Karpas-422 (cell line): ENCODE results near the gene PRKN. TPM values are rescaled to one million over a fixed set of nuclear protein-coding genes. Genes with fewer than 3 reads are reported as not detected.

Source experiments
- DNase-seq: peaks from one replicate; pipeline ENCODE4 v3.0.0-alpha.2; 2015
- H2AFZ ChIP-seq: fragments of 200-600 bp; sonication (generic); 2 replicates; pipeline ENCODE4 v1.6.1; 2014; ENCODE audit warnings: antibody characterized with exemption, low read length, mixed read lengths
- H3K27ac ChIP-seq: fragments of 200-600 bp; sonication (generic); 2 replicates; pipeline ENCODE4 v1.5.1; 2014; ENCODE audit warnings: mild to moderate bottlenecking, low read length, moderate library complexity
- H3K27me3 ChIP-seq: fragments of 200-600 bp; sonication (generic); 2 replicates; pipeline ENCODE4 v1.6.1; 2014; ENCODE audit warnings: low read length, mixed read lengths
- H3K36me3 ChIP-seq: fragments of 200-600 bp; sonication (generic); 2 replicates; pipeline ENCODE4 v1.6.1; 2014; ENCODE audit warnings: low read length, mixed read lengths; ENCODE audit not compliant: insufficient read depth
- H3K4me1 ChIP-seq: fragments of 200-600 bp; sonication (generic); 2 replicates; pipeline ENCODE4 v1.6.1; 2014; ENCODE audit warnings: mild to moderate bottlenecking, low read length, mixed read lengths
- H3K4me2 ChIP-seq: fragments of 200-600 bp; sonication (generic); 2 replicates; pipeline ENCODE4 v1.6.1; 2014; ENCODE audit warnings: low read length, low read depth, mild to moderate bottlenecking; ENCODE audit not compliant: poor library complexity, severe bottlenecking
- H3K4me3 ChIP-seq: fragments of 200-600 bp; sonication (generic); 2 replicates; pipeline ENCODE4 v1.5.1; 2014; ENCODE audit warnings: mild to moderate bottlenecking, antibody characterized with exemption, low read length, mixed read lengths
- H3K79me2 ChIP-seq: fragments of 200-600 bp; sonication (generic); 2 replicates; pipeline ENCODE4 v1.6.1; 2014; ENCODE audit warnings: mild to moderate bottlenecking, low read length, mixed read lengths
- H3K9ac ChIP-seq: fragments of 200-600 bp; sonication (generic); 2 replicates; pipeline ENCODE4 v1.6.0; 2014; ENCODE audit warnings: low read length
- H3K9me2 ChIP-seq: fragments of 200-600 bp; sonication (generic), shearing (Covaris generic); replicated peaks from 2 replicates; pipeline ENCODE4 v1.6.0; 2014; ENCODE audit warnings: mild to moderate bottlenecking, low read length, moderate library complexity; ENCODE audit not compliant: insufficient read depth
- H3K9me3 ChIP-seq: fragments of 300-700, 200-600 bp; sonication (generic); 2 replicates; pipeline ENCODE4 v1.6.1; 2014; ENCODE audit warnings: low read length, mixed read lengths
- H4K20me1 ChIP-seq: fragments of 200-600 bp; sonication (generic); 2 replicates; pipeline ENCODE4 v1.6.1; 2014; ENCODE audit warnings: mild to moderate bottlenecking, antibody characterized with exemption, low read length, low read depth; ENCODE audit not compliant: insufficient read depth
- total RNA-seq: library from RNA; depleted of rRNA; stranded (reverse); fragments of >200 nt; shearing (Covaris generic); gene quantifications from 2 replicates; pipeline ENCODE4 v1.2.3, GENCODE V29; 2014; ENCODE audit warnings: low replicate concordance

PRKN gene
- total RNA-seq, 1 experiment from 2014 or later, result not detected

DNA sequence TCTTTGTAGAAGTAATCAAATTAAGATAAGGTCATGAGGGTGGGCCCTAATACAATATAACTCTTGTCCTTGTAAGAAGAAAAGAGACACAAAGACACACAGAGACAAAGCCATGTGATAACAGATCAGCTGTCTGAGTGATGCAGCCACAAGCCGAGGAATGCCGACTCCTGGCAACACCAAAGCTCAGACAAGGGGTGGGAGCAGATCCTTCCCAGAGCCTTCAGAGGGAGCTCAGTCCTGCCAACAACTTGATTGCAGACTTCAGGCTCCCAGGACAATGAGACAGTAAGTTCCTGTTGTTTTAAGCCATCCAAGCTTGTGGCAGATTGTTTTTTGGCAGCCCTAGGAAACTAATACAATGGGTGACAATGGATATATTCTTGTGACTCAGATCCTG is 1128.7 kb downstream of the PRKN start:
- Histone ChIP-seq H4K20me1 (no peaks in the 10 kb centered on the region), H3K9me3 (no peaks in the 10 kb centered on the region), H3K4me2 (no peak overlapping the region), H3K27me3 (no peaks in the 10 kb centered on the region; the same call in 1 of the 2 replicates), H3K36me3 (no peaks in the 10 kb centered on the region), H3K4me3 (no peak overlapping the region), H3K27ac (no peak overlapping the region), H3K79me2 (no peaks in the 10 kb centered on the region), H2AFZ (no peak overlapping the region), H3K9ac (no peak overlapping the region), H3K4me1 (no peaks in the 10 kb centered on the region), H3K9me2 (no peaks in the 10 kb centered on the region)
- no peak for DNase-seq

- H3K79me2 ChIP-seq, result no peaks in the 10 kb centered on the region
- H3K4me1 ChIP-seq, result no peaks in the 10 kb centered on the region
- no peak overlapping the region for H3K9ac ChIP-seq
- H3K27ac ChIP-seq, result no peak overlapping the region
- H3K4me2 ChIP-seq, result no peak overlapping the region
- no peaks in the 10 kb centered on the region for H3K36me3 ChIP-seq
- H2AFZ ChIP-seq, result no peak overlapping the region
- no peaks in the 10 kb centered on the region for H3K9me3 ChIP-seq
- DNase-seq, result no peak
- no peaks in the 10 kb centered on the region for H4K20me1 ChIP-seq
- H3K4me3 ChIP-seq, result no peak overlapping the region
- no peaks in the 10 kb centered on the region; the same call in 1 of the 2 replicates for H3K27me3 ChIP-seq
- no peaks in the 10 kb centered on the region for H3K9me2 ChIP-seq
Measured at GRCh38 chr6:161596807-161597520, 1130.6 kb downstream of the PRKN start.

GRCh38 chr6:161594412-161594811 is 1133.2 kb downstream of the PRKN start:
- H3K27me3 ChIP-seq, result no peaks in the 10 kb centered on the region; the same call in 1 of the 2 replicates
- no peaks in the 10 kb centered on the region for H3K9me2 ChIP-seq
- H3K4me1 ChIP-seq, result no peaks in the 10 kb centered on the region
- no peaks in the 10 kb centered on the region for H3K9me3 ChIP-seq
- H3K4me3 ChIP-seq, result no peak overlapping the region
- no peak overlapping the region for H3K4me2 ChIP-seq
- DNase-seq, result no peak
- H3K36me3 ChIP-seq, result no peaks in the 10 kb centered on the region
- no peak overlapping the region for H3K27ac ChIP-seq
- no peak overlapping the region for H2AFZ ChIP-seq
- no peaks in the 10 kb centered on the region for H3K79me2 ChIP-seq
- H4K20me1 ChIP-seq, result no peaks in the 10 kb centered on the region
- H3K9ac ChIP-seq, result no peak overlapping the region

DNA sequence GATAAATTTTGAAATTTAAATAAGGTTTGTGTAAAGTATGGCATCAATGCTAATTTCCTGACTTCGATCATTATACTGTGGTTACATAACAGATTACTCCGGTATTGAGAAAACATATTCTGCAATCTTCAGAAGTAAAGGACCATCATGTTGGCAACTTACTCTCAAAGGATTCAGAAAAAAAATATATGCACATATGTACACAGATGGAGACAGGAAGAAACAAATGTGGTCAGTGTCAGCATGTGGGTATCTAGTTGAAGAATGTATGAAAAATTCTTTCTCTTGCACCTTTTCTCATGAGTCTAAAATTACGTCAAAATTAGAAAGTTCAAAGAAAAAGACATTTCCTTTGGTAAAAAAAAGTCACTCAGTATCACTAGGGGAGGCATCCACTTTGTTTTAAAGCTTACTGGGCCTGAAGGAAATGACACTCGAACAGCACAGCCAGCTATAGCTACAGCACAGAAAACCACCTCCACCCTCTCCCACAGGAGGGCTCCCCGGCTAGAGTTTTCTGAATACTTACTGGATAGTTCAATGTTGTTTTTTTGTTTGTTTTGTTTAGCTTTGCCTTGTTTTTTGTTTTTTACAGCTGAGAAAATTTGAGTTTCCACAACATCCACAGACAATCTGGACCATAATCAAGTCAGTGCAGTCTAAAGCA is 1136.5 kb downstream of the PRKN start:
- Histone ChIP-seq H3K27me3 (no peaks in the 10 kb centered on the region), H3K4me1 (no peaks in the 10 kb centered on the region), H3K4me3 (no peak overlapping the region), H3K9me3 (no peaks in the 10 kb centered on the region), H4K20me1 (no peaks in the 10 kb centered on the region), H3K9ac (no peak overlapping the region), H3K36me3 (no peaks in the 10 kb centered on the region), H3K9me2 (no peaks in the 10 kb centered on the region), H3K79me2 (no peaks in the 10 kb centered on the region), H2AFZ (no peak overlapping the region), H3K4me2 (no peak overlapping the region), H3K27ac (no peak overlapping the region)
- no peak for DNase-seq

DNA sequence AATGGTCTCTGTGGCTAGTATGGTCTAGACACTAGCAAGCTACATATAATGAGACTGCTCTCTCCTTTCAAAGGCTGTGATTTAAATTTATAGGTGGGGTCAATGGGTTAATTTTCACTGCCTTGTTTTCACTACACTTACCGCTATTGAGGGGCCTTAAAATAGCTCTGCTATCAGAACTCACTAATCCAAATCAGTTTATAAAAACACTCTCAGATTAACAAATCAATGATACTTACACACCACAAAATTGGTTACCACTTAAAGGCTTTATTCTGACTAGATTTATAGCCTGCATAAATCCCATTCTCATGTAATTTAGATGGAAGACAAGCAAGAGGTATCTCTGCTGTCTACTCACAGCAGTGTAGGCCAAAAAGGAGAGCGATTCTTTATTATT is 1140.7 kb downstream of the PRKN start:
- Histone ChIP-seq H3K79me2 (no peaks in the 10 kb centered on the region), H4K20me1 (no peaks in the 10 kb centered on the region), H3K9me2 (no peaks in the 10 kb centered on the region), H3K4me2 (no peak overlapping the region), H3K4me3 (no peak overlapping the region), H3K27ac (no peak overlapping the region), H3K27me3 (no peaks in the 10 kb centered on the region), H2AFZ (no peak overlapping the region; the same call in 1 of the 2 replicates), H3K9ac (no peak overlapping the region), H3K4me1 (no peaks in the 10 kb centered on the region), H3K36me3 (no peaks in the 10 kb centered on the region), H3K9me3 (no peaks in the 10 kb centered on the region)
- no peak for DNase-seq

DNA sequence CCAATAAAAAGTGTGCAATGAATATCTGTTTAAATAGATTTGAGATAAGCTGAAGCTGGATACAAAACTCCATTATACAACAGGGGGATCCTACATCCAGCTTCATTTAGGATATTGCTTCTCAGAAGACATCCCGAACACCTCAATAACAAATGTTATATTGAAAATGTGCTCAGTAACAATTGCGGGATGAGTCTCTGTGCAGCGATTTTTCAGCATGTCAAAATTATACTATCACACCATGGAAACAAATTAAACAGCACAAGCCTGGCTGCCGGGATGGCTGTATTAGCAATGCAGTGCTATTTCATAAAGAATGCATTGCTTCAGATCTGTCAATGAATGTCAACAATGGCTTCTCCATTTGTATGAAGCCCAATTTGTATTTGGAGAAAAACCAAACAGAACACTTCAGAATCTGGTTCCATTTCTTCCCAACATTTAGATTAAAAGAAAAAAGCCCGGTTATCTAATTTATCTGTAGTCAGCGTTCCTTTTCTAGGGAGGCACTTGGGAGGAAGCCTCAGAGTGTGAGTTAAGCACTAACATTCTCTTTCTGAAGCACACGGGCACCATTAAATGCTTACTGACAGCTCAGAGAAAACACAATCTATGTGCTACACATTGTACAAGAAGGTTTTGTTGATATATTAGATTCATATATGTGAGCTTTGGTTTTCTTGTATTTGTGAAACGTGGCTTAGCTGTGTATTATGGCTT is 1142.8 kb downstream of the PRKN start:
- H3K9me2 ChIP-seq, result no peaks in the 10 kb centered on the region
- no peak overlapping the region for H3K4me2 ChIP-seq
- no peak overlapping the region for H2AFZ ChIP-seq
- no peaks in the 10 kb centered on the region for H4K20me1 ChIP-seq
- H3K4me1 ChIP-seq, result no peaks in the 10 kb centered on the region
- no peak overlapping the region for H3K9ac ChIP-seq
- no peaks in the 10 kb centered on the region for H3K36me3 ChIP-seq
- no peak overlapping the region for H3K27ac ChIP-seq
- no peaks in the 10 kb centered on the region for H3K27me3 ChIP-seq
- H3K4me3 ChIP-seq, result no peak overlapping the region
- DNase-seq, result no peak
- H3K79me2 ChIP-seq, result no peaks in the 10 kb centered on the region
- no peaks in the 10 kb centered on the region for H3K9me3 ChIP-seq

- no peak overlapping the region for H3K27ac ChIP-seq
- H3K9ac ChIP-seq, result no peak overlapping the region
- no peak overlapping the region for H3K4me2 ChIP-seq
- no peaks in the 10 kb centered on the region for H3K79me2 ChIP-seq
- H3K4me1 ChIP-seq, result no peaks in the 10 kb centered on the region
- H4K20me1 ChIP-seq, result no peaks in the 10 kb centered on the region
- H3K36me3 ChIP-seq, result no peaks in the 10 kb centered on the region
- H2AFZ ChIP-seq, result no peak overlapping the region
- DNase-seq, result no peak
- H3K9me3 ChIP-seq, result no peaks in the 10 kb centered on the region
- no peaks in the 10 kb centered on the region for H3K9me2 ChIP-seq
- H3K4me3 ChIP-seq, result no peak overlapping the region
- H3K27me3 ChIP-seq, result no peaks in the 10 kb centered on the region
Measured at GRCh38 chr6:161584051-161584450, 1143.5 kb downstream of the PRKN start.

DNA sequence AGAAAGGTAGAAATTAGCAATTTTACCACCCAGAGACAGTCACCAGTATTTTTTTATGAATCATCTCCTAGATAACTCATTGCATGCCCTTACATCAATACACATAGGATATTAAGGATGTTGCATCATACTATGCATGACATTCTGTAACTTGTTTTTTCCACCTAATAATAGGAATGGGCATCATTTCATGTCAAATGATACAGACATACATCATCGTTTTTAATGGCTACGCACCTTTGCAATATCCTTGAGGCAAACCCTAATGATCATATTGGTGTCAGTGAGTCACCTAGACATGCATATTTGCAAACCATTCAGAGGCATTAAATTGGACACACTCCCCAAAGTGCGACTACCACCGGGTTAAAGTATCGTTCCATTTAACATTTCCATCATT is 1144.0 kb downstream of the PRKN start:
- no peaks in the 10 kb centered on the region for H4K20me1 ChIP-seq

More for the DNA sequence above, 1144.0 kb downstream of the PRKN start:
- Histone ChIP-seq H2AFZ (no peak overlapping the region), H3K9me3 (no peaks in the 10 kb centered on the region), H3K4me3 (no peak overlapping the region), H3K4me1 (no peaks in the 10 kb centered on the region), H3K9ac (no peak overlapping the region), H3K9me2 (no peaks in the 10 kb centered on the region), H3K36me3 (no peaks in the 10 kb centered on the region), H3K79me2 (no peaks in the 10 kb centered on the region), H3K27ac (no peak overlapping the region), H3K4me2 (no peak overlapping the region), H3K27me3 (no peaks in the 10 kb centered on the region)
- no peak for DNase-seq
